DOHH2 (cell line): ENCODE results near the gene DOCK6.

Experiments used
- H3F3A ChIP-seq: fragments of 200-600 bp; sonication (generic), shearing (Covaris generic); 2 replicates; pipeline ENCODE4 v1.6.0; 2016; ENCODE audit warnings: antibody characterized with exemption, mild to moderate bottlenecking; ENCODE audit not compliant: control insufficient read depth, insufficient read depth
- H3K27ac ChIP-seq: fragments of 200-600 bp; sonication (generic); 2 replicates; pipeline ENCODE4 v1.5.1; 2014; ENCODE audit warnings: low read depth, mild to moderate bottlenecking, low read length, moderate library complexity
- H3K27me3 ChIP-seq: fragments of 200-600 bp; sonication (generic); 2 replicates; pipeline ENCODE4 v1.6.1; 2014; ENCODE audit warnings: mild to moderate bottlenecking, low read length, mixed read lengths; ENCODE audit not compliant: control insufficient read depth
- H3K36me3 ChIP-seq: fragments of 200-600 bp; sonication (generic); 2 replicates; pipeline ENCODE4 v1.6.1; 2014; ENCODE audit warnings: mild to moderate bottlenecking, low read length, moderate library complexity, mixed read lengths; ENCODE audit not compliant: control insufficient read depth
- H3K4me1 ChIP-seq: fragments of 200-600 bp; sonication (generic); 2 replicates; pipeline ENCODE4 v1.6.1; 2014; ENCODE audit warnings: mild to moderate bottlenecking, low read length, mixed read lengths; ENCODE audit not compliant: control insufficient read depth
- H3K4me2 ChIP-seq: fragments of 200-600 bp; sonication (generic); 2 replicates; pipeline ENCODE4 v1.6.0; 2014; ENCODE audit warnings: mild to moderate bottlenecking, low read length, moderate library complexity
- H3K4me3 ChIP-seq: fragments of 200-600 bp; sonication (generic); 2 replicates; pipeline ENCODE4 v1.5.1; 2014; ENCODE audit warnings: mild to moderate bottlenecking, low read length, mixed read lengths
- H3K79me2 ChIP-seq: fragments of 200-600 bp; sonication (generic); 2 replicates; pipeline ENCODE4 v1.6.1; 2014; ENCODE audit warnings: mild to moderate bottlenecking, low read length, mixed read lengths; ENCODE audit not compliant: control insufficient read depth
- H3K9me2 ChIP-seq: fragments of 200-600 bp; sonication (generic); replicated peaks from 2 replicates; pipeline ENCODE4 v1.6.1; 2014; ENCODE audit warnings: mild to moderate bottlenecking, low read length, mixed read lengths; ENCODE audit not compliant: control insufficient read depth
- H3K9me3 ChIP-seq: fragments of 200-600 bp; sonication (generic); 2 replicates; pipeline ENCODE4 v1.6.1; 2014; ENCODE audit warnings: antibody characterized with exemption, low read length, mixed read lengths; ENCODE audit not compliant: control insufficient read depth, insufficient read depth
- H4K20me1 ChIP-seq: fragments of 200-600 bp; sonication (generic); 2 replicates; pipeline ENCODE4 v1.6.0; 2014; ENCODE audit warnings: low read depth, mild to moderate bottlenecking, antibody characterized with exemption, low read length, moderate library complexity; ENCODE audit not compliant: control insufficient read depth, insufficient read depth
- CTCF ChIP-seq: fragments of 200-600 bp; sonication (generic); IDR thresholded peaks from one replicate; pipeline ENCODE4 v1.5.1; 2014; ENCODE audit warnings: antibody characterized with exemption, mild to moderate bottlenecking, low read depth, low read length; ENCODE audit not compliant: poor library complexity, severe bottlenecking
- EZH2phosphoT487 ChIP-seq: fragments of 200-600 bp; sonication (generic); IDR thresholded peaks from 2 replicates; pipeline ENCODE4 v1.6.1; 2017; ENCODE audit warnings: borderline replicate concordance, mild to moderate bottlenecking, antibody characterized with exemption, low read length, moderate library complexity, mixed read lengths

The DOCK6 gene

DNA sequence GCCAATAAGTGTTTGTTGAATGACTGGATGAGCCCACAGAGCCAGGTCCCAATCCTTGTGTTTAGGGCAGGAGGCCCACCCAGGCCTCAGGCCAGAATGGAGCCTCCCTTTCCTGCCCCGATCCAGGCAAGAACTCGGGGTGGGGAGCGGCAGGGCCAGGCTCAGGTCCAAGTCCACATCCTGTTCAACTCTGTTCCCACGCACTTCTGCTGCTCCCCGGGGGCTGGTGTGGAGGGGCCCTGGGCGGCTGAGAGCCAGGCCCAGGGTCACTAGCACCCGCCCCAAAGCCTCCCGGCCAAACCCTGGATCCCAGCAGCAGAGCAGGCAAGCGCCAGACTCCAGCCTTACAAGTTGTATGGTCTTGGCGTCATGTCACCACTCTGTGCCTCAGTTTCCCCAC lies 14.9 kb downstream of the DOCK6 start:
- TF ChIP-seq CTCF (no peak), EZH2phosphoT487 (no peak)
- H3K4me3 ChIP-seq, result no peak overlapping the region
- H3K27me3 ChIP-seq, result no peaks in the 10 kb centered on the region
- no peaks in the 10 kb centered on the region for H3K9me2 ChIP-seq
- no peaks in the 10 kb centered on the region for H3K79me2 ChIP-seq
- peaks cover 3% of the 10 kb centered on the region; the same call in 1 of the 2 replicates for H4K20me1 ChIP-seq
- no peaks in the 10 kb centered on the region for H3K9me3 ChIP-seq
- H3K4me1 ChIP-seq, result peaks cover 3% of the 10 kb centered on the region
- H3F3A ChIP-seq, result no peaks in the 10 kb centered on the region
- peaks cover 33% of the 10 kb centered on the region for H3K36me3 ChIP-seq
- H3K4me2 ChIP-seq, result no peak overlapping the region
- no peak overlapping the region for H3K27ac ChIP-seq

- no peaks in the 10 kb centered on the region for H3K9me2 ChIP-seq
- no peaks in the 10 kb centered on the region for H3K27me3 ChIP-seq
- H3K79me2 ChIP-seq, result no peaks in the 10 kb centered on the region
- H3K4me1 ChIP-seq, result peaks cover 3% of the 10 kb centered on the region
- no peak overlapping the region for H3K27ac ChIP-seq
- no peaks in the 10 kb centered on the region for H3K9me3 ChIP-seq
- peaks cover 29% of the 10 kb centered on the region for H3K36me3 ChIP-seq
- TF ChIP-seq EZH2phosphoT487, result no peak
- TF ChIP-seq CTCF, result no peak
- no peak overlapping the region for H3K4me2 ChIP-seq
- no peaks in the 10 kb centered on the region for H3F3A ChIP-seq
- H4K20me1 ChIP-seq, result peaks cover 3% of the 10 kb centered on the region; the same call in 1 of the 2 replicates
- no peak overlapping the region for H3K4me3 ChIP-seq
Measured at GRCh38 chr19:11246941-11247340, 15.4 kb downstream of the DOCK6 start.

GRCh38 chr19:11244846-11245589 lies 17.3 kb downstream of the DOCK6 start:
- no peaks in the 10 kb centered on the region for H3K9me2 ChIP-seq
- H3K79me2 ChIP-seq, result no peaks in the 10 kb centered on the region
- peaks cover 19% of the 10 kb centered on the region for H3K36me3 ChIP-seq
- H3K9me3 ChIP-seq, result no peaks in the 10 kb centered on the region
- H4K20me1 ChIP-seq, result peaks cover 3% of the 10 kb centered on the region; the same call in 1 of the 2 replicates
- no peaks in the 10 kb centered on the region for H3K27me3 ChIP-seq
- H3K4me3 ChIP-seq, result no peak overlapping the region
- no peaks in the 10 kb centered on the region for H3F3A ChIP-seq
- H3K4me2 ChIP-seq, result no peak overlapping the region
- no peak overlapping the region for H3K27ac ChIP-seq
- no peak for TF ChIP-seq EZH2phosphoT487
- no peak for TF ChIP-seq CTCF
- H3K4me1 ChIP-seq, result peaks cover 3% of the 10 kb centered on the region
